GM12801 (cell line): Measurements from ENCODE around the gene GRK3.

ENCODE experiments used
- TF ChIP-seq, protein P1 (sequence below): IDR thresholded peaks from one replicate; pipeline ENCODE4 v1.5.1; 2011; ENCODE audit warnings: control low read depth; ENCODE audit not compliant: insufficient read length; ENCODE audit errors: extremely low read depth

Gene GRK3

DNA sequence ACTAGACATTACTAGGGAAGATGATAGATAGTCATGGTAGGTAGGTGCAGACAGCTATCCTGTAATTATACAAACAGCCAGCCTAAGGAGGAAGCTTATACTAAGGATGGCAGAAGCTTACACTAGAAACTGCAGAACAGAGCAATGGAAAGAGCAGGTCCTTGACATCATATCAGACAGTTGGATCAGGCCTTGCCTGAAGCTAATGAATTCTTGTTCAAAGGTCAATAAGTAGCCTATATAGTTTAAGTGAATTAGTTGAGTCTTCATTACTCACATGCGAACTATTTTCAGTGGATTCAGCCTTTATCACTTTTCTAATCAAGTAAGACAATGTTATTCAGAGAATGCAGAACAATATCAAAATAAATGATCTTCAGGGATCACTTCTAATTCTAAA, 22.3 kb upstream of the GRK3 start:
- TF ChIP-seq, protein P1, sequence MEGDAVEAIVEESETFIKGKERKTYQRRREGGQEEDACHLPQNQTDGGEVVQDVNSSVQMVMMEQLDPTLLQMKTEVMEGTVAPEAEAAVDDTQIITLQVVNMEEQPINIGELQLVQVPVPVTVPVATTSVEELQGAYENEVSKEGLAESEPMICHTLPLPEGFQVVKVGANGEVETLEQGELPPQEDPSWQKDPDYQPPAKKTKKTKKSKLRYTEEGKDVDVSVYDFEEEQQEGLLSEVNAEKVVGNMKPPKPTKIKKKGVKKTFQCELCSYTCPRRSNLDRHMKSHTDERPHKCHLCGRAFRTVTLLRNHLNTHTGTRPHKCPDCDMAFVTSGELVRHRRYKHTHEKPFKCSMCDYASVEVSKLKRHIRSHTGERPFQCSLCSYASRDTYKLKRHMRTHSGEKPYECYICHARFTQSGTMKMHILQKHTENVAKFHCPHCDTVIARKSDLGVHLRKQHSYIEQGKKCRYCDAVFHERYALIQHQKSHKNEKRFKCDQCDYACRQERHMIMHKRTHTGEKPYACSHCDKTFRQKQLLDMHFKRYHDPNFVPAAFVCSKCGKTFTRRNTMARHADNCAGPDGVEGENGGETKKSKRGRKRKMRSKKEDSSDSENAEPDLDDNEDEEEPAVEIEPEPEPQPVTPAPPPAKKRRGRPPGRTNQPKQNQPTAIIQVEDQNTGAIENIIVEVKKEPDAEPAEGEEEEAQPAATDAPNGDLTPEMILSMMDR = no peak

DNA sequence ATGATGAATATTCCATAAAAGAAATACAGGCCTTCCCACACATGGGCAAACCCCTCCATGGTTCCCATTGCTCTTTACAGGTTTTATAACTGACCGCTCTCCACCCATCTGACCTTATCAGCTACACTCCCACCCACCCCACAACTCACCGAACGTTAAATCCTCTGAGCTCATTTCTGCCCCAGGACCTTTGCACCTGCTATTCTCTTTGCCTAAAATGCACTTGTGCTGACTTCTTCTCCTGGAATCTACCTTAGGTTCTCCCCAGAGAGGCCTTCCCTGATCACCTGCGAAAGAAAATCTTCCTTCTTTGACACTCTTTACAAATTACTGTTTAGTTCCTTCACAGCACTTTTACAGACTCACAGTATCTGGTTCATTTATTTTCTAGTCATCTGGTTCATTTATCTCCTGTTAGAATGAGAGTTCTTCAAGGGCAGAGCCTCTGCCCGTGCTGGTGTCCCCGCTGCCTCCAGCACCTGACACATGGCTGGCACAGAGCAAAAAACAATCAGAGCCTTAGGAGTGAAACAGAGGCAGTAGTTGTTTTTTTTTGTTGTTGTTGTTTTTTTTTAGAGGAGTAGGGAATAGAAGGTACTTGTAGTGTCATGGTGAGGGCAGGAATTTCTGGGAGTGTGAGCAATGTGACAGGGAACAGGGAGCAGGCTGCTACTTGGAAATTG, 21.6 kb upstream of the GRK3 start:
- TF ChIP-seq, protein P1 = no peak

DNA sequence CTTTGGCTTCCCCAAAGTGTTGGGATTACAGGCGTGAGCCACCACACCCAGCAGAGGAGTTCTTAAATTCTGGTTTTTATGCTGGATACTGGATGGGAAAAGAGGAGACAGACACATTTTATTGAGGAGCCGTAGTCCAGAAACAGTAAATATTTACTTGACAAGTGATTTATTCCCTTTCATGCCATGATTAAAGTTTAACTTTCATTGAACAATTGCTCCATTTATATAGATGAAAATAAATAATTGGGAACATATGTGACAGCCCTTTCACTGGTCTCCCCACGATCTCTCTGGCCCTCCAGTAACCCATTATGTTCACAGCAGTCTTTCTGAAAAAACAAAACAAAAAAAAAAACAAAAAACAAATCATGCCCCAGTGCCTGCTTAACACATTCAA, 19.3 kb upstream of the GRK3 start:
- TF ChIP-seq, protein P1 = no peak

DNA sequence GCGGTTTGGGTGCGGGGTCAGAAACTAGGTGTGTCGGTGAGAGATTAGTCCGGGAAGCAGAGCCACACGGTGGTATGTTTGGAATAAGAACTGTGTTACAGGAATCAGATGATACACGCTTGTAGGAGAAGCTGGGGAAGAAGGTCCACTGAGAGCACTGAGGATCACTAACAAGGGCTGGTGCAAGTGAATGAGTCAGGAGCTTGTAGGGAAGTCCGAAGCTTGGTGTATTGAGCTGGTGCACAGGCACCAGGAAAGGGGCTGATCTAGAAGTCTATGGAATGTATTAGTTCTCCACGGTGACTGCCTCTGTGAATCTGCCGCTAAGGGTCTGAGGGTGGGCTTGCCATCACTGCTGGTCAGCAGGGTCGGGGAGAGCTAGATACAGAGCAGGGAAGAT, 18.8 kb upstream of the GRK3 start:
- TF ChIP-seq, protein P1 = no peak

DNA sequence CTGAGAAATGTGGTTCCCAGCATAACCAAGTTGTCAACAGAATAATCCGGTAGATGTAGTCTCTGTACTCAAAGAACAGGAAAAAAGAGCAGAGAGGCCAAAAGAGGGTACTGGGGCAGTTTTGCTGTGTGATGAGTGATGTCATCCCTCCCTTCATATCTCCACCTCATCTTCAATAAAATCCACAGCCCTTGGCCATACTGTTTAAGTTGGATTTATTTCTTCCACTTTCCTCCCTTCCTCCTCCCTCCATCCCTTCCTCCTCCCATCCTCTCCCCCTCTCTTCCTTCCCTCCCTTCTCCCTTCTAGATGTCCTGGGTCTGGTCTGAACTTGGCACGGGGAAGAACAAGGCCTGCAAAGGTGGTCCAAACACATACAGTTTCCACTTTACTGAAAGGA, 18.2 kb upstream of the GRK3 start:
- TF ChIP-seq, protein P1 = no peak

DNA sequence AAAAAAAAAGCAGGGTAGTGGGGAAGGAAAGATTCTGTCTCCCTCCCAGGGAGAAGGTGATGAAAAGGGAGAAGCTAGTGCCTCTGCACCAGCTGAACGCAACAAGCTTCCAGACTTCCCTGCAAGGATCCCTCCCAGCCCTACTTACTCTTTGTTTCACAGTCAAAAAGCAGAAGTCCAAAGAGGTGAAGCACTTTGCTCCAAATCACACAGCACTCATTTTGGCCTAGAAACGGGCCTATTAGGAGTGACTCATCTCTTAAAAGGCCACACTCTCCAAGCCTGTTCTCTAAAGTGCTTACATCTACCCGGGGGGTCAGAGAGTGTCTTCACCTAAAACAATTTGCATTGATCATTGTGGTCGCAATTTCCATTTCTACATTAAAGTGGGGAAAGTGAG, 17.7 kb upstream of the GRK3 start:
- TF ChIP-seq, protein P1 = no peak

DNA sequence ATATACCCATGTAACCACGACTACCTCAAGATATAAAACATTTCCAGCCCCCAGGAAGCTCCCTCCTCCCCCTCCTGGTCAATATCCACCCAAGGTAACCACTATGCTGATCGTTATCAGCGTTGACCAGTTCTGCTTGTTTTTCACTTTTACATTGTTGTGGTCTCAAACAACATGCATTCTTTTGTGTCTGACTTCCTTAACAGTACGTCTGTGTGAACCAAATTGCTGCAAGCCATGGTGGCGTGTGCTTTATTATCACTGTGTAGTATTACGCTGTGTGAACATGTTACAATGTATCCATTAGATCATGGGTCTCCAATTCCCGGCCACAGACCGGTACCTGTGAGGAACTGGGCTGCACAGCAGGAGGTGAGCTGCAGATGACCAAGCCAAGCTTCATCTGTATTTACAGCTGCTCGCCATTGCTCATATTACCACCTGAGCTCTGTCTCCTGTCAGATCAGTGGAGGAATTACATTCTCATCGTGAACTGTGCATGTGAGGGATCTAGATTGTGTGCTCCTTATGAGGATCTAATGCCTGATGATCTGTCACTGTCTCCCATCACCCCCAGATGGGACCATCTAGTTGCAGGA, 15.5 kb upstream of the GRK3 start:
- TF ChIP-seq, protein P1 = no peak

DNA sequence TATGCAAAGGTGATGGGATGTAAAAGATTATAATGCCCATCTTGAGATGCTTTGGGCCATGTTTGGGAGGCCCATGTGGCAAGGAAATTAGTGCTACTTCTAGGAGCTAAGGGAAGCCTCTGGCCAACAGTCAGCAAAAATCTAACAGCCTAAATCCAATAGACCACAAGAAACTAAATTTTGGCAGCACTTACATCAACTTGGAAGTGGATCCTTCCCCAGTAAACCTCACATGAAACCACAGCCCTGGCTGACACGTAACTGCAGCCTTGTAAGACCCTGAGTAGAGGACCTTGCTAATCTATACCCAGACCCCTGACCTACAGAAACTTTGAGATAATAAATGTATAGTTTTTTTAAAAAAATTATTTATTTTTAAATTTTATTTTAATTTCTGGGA, 13.1 kb upstream of the GRK3 start:
- TF ChIP-seq, protein P1 = no peak
